Activated gamma-delta T cell treated with anti-CD3 and anti-CD28 coated beads, Interleukin-2, amount 50 U/mL, for 16 hours (primary cell): Measurements from ENCODE around the gene DIPK1C.

ENCODE experiments used
- DNase-seq: peaks from one replicate; pipeline ENCODE4 v3.0.0-alpha.2; 2020; ENCODE audit warnings: low read depth

DIPK1C gene

GRCh38 chr18:74482697-74483096, 25.6 kb upstream of the DIPK1C start:
- no peak for DNase-seq

- no peak for DNase-seq
Observed at GRCh38 chr18:74480149-74480651, 23.1 kb upstream of the DIPK1C start.

- no peak for DNase-seq
Observed at GRCh38 chr18:74479486-74480148, 22.5 kb upstream of the DIPK1C start.

GRCh38 chr18:74478880-74479279, 21.8 kb upstream of the DIPK1C start:
- DNase-seq, result no peak

GRCh38 chr18:74478316-74478715, 21.2 kb upstream of the DIPK1C start:
- DNase-seq, result no peak

GRCh38 chr18:74477771-74478170, 20.7 kb upstream of the DIPK1C start:
- DNase-seq, result no peak

GRCh38 chr18:74476140-74476539, 19.0 kb upstream of the DIPK1C start:
- no peak for DNase-seq

- no peak for DNase-seq
Observed at GRCh38 chr18:74473976-74474640, 17.0 kb upstream of the DIPK1C start.

GRCh38 chr18:74472312-74472711, 15.2 kb upstream of the DIPK1C start:
- DNase-seq, result no peak

GRCh38 chr18:74468547-74469061, 11.5 kb upstream of the DIPK1C start:
- DNase-seq, result no peak

GRCh38 chr18:74465775-74466174, 8.7 kb upstream of the DIPK1C start:
- no peak for DNase-seq

- DNase-seq, result no peak
Observed at GRCh38 chr18:74463983-74464382, 6.9 kb upstream of the DIPK1C start.

GRCh38 chr18:74463254-74463653, 6.1 kb upstream of the DIPK1C start:
- no peak for DNase-seq

GRCh38 chr18:74460825-74461224, 3.7 kb upstream of the DIPK1C start:
- DNase-seq, result no peak

- no peak for DNase-seq
Observed at GRCh38 chr18:74459889-74460288, 2.8 kb upstream of the DIPK1C start.

- DNase-seq, result no peak
Observed at GRCh38 chr18:74457725-74458421, 765 bp upstream of the DIPK1C start.

GRCh38 chr18:74456349-74457042, 612 bp downstream of the DIPK1C start:
- DNase-seq, result no peak

GRCh38 chr18:74456017-74456348, 1.1 kb downstream of the DIPK1C start:
- DNase-seq, result no peak

GRCh38 chr18:74455386-74455785, 1.7 kb downstream of the DIPK1C start:
- no peak for DNase-seq

- DNase-seq, result no peak
Observed at GRCh38 chr18:74454279-74454751, 2.8 kb downstream of the DIPK1C start.

GRCh38 chr18:74453642-74454198, 3.4 kb downstream of the DIPK1C start:
- DNase-seq, result no peak

GRCh38 chr18:74453016-74453566, 4.0 kb downstream of the DIPK1C start:
- no peak for DNase-seq
